Left ventricle myocardium superior (tissue), 1 donor: ENCODE results near the gene STYXL1. TPM values are rescaled to one million over a fixed set of nuclear protein-coding genes. Genes with fewer than 3 reads are reported as not detected.
"Not testable (repeated sequence)": the region's sequence is repeated elsewhere in the genome, so short reads cannot be mapped to it uniquely, and the experiment has no call there.

Experiments
- ATAC-seq: fragments of 200-7000 bp; cut with Tn5 transposase; one replicate; pipeline ENCODE4 v1.9.1; 2020; ENCODE audit warnings: mild to moderate bottlenecking, moderate library complexity
- DNase-seq: peaks from one replicate; pipeline ENCODE4 v3.0.0-alpha.2; 2020
- intact Hi-C: fragments of 100-400 bp; cut with micrococcal nuclease; formaldehyde crosslinking; loops from one replicate; pipeline ENCODE4 v1.11.0; 2022
- long read RNA-seq: library from polyadenylated mRNA; unstranded; transcript quantifications from one replicate; pipeline ENCODE4 v2.0.0, GENCODE V29; 2021
- total RNA-seq: library from RNA; stranded (reverse); fragmentation: NEBNext Ultra II Directional; extraction: Animal tissue kit (Norgen Biotek cat#: 25700); gene quantifications from one replicate; pipeline ENCODE4 v1.2.1, GENCODE V29; 2021
- donor health status: DM: no; HTN: yes; CAD: no; lungs with severe emphysema.

STYXL1 gene
- total RNA-seq = 21.9 TPM
- long read RNA-seq, transcript STYXL1-206 (9 exons, 1,147 nt) = major isoform, 6 of 8 reads
- long read RNA-seq, partial matches to known transcripts = 0 of 8 reads
- long read RNA-seq, other reads (novel, unspliced or antisense) = 2 of 8 reads

- ATAC-seq = peak; percentile 96
- intact Hi-C loops = no loop called here
These were observed at the start of gene STYXL1, which contains the start of gene MDH2 for GRCh38 chr7:76047811-76048667. Gene STYXL1 (minus strand): TSS chr7:76048000. CDS start chr7:76030523, 17,477 bp downstream. Gene MDH2 (plus strand): TSS chr7:76048106. CDS start chr7:76048161, 55 bp downstream.

GRCh38 chr7:76095908-76096307 is 48.1 kb upstream of the STYXL1 start:
- DNase-seq = no peak
- no peak for ATAC-seq
- intact Hi-C loops = no loop called here

More at GRCh38 chr7:76047811-76048667, at the start of gene STYXL1, which contains the start of gene MDH2:
- DNase-seq = peak; percentile 97

GRCh38 chr7:76094326-76094725 is 46.5 kb upstream of the STYXL1 start:
- ATAC-seq, intact Hi-C loops: not testable (repeated sequence)

GRCh38 chr7:76093531-76093930 is 45.7 kb upstream of the STYXL1 start:
- ATAC-seq, intact Hi-C loops, DNase-seq: not testable (repeated sequence)

More at GRCh38 chr7:76094326-76094725, 46.5 kb upstream of the STYXL1 start:
- not testable (repeated sequence) for DNase-seq

- ATAC-seq (no peak), DNase-seq (no peak)
- intact Hi-C loops = no loop called here
These were observed 43.7 kb upstream of the STYXL1 start for GRCh38 chr7:76091506-76091905.

GRCh38 chr7:76089865-76090475 is 42.2 kb upstream of the STYXL1 start:
- intact Hi-C loops = no loop called here
- no peak for ATAC-seq
- no peak for DNase-seq

GRCh38 chr7:76087362-76087791 is 39.6 kb upstream of the STYXL1 start:
- ATAC-seq, intact Hi-C loops, DNase-seq: not testable (repeated sequence)

- DNase-seq = no peak
- intact Hi-C loops = no loop called here
- no peak for ATAC-seq
These were observed 38.3 kb upstream of the STYXL1 start for GRCh38 chr7:76086070-76086469.

GRCh38 chr7:76084115-76084514 is 36.3 kb upstream of the STYXL1 start:
- ATAC-seq, intact Hi-C loops, DNase-seq: not testable (repeated sequence)

- intact Hi-C loops = no loop called here
- DNase-seq (no peak), ATAC-seq (no peak)
These were observed 32.4 kb upstream of the STYXL1 start for GRCh38 chr7:76080204-76080603.

- intact Hi-C loops = no loop called here
- DNase-seq (no peak), ATAC-seq (no peak)
These were observed 29.6 kb upstream of the STYXL1 start for GRCh38 chr7:76077435-76077834.

GRCh38 chr7:76076995-76077394 is 29.2 kb upstream of the STYXL1 start:
- no peak for ATAC-seq
- no peak for DNase-seq
- intact Hi-C loops = no loop called here

- DNase-seq (no peak), ATAC-seq (no peak)
- intact Hi-C loops = no loop called here
These were observed 27.2 kb upstream of the STYXL1 start for GRCh38 chr7:76074972-76075370.

GRCh38 chr7:76074306-76074971 is 26.6 kb upstream of the STYXL1 start:
- intact Hi-C loops = no loop called here
- ATAC-seq (no peak), DNase-seq (no peak)

GRCh38 chr7:76073335-76073990 is 25.7 kb upstream of the STYXL1 start:
- intact Hi-C loops = no loop called here
- DNase-seq = no peak
- no peak for ATAC-seq

GRCh38 chr7:76072243-76073148 is 24.7 kb upstream of the STYXL1 start:
- no peak for DNase-seq
- intact Hi-C loops = no loop called here
- no peak for ATAC-seq

GRCh38 chr7:76071316-76072242 is 23.8 kb upstream of the STYXL1 start:
- peak; percentile 9 for ATAC-seq
- DNase-seq = peak; percentile 69
- intact Hi-C loops = no loop called here
